DOHH2 (cell line): ENCODE results near the gene SYNE4.

Experiments
- H3F3A ChIP-seq: fragments of 200-600 bp; sonication (generic), shearing (Covaris generic); 2 replicates; pipeline ENCODE4 v1.6.0; 2016; ENCODE audit warnings: antibody characterized with exemption, mild to moderate bottlenecking; ENCODE audit not compliant: control insufficient read depth, insufficient read depth
- H3K27ac ChIP-seq: fragments of 200-600 bp; sonication (generic); 2 replicates; pipeline ENCODE4 v1.5.1; 2014; ENCODE audit warnings: low read depth, mild to moderate bottlenecking, low read length, moderate library complexity
- H3K27me3 ChIP-seq: fragments of 200-600 bp; sonication (generic); 2 replicates; pipeline ENCODE4 v1.6.1; 2014; ENCODE audit warnings: mild to moderate bottlenecking, low read length, mixed read lengths; ENCODE audit not compliant: control insufficient read depth
- H3K36me3 ChIP-seq: fragments of 200-600 bp; sonication (generic); 2 replicates; pipeline ENCODE4 v1.6.1; 2014; ENCODE audit warnings: mild to moderate bottlenecking, low read length, moderate library complexity, mixed read lengths; ENCODE audit not compliant: control insufficient read depth
- H3K4me1 ChIP-seq: fragments of 200-600 bp; sonication (generic); 2 replicates; pipeline ENCODE4 v1.6.1; 2014; ENCODE audit warnings: mild to moderate bottlenecking, low read length, mixed read lengths; ENCODE audit not compliant: control insufficient read depth
- H3K4me2 ChIP-seq: fragments of 200-600 bp; sonication (generic); 2 replicates; pipeline ENCODE4 v1.6.0; 2014; ENCODE audit warnings: mild to moderate bottlenecking, low read length, moderate library complexity
- H3K4me3 ChIP-seq: fragments of 200-600 bp; sonication (generic); 2 replicates; pipeline ENCODE4 v1.5.1; 2014; ENCODE audit warnings: mild to moderate bottlenecking, low read length, mixed read lengths
- H3K79me2 ChIP-seq: fragments of 200-600 bp; sonication (generic); 2 replicates; pipeline ENCODE4 v1.6.1; 2014; ENCODE audit warnings: mild to moderate bottlenecking, low read length, mixed read lengths; ENCODE audit not compliant: control insufficient read depth
- H3K9me2 ChIP-seq: fragments of 200-600 bp; sonication (generic); replicated peaks from 2 replicates; pipeline ENCODE4 v1.6.1; 2014; ENCODE audit warnings: mild to moderate bottlenecking, low read length, mixed read lengths; ENCODE audit not compliant: control insufficient read depth
- H3K9me3 ChIP-seq: fragments of 200-600 bp; sonication (generic); 2 replicates; pipeline ENCODE4 v1.6.1; 2014; ENCODE audit warnings: antibody characterized with exemption, low read length, mixed read lengths; ENCODE audit not compliant: control insufficient read depth, insufficient read depth
- H4K20me1 ChIP-seq: fragments of 200-600 bp; sonication (generic); 2 replicates; pipeline ENCODE4 v1.6.0; 2014; ENCODE audit warnings: low read depth, mild to moderate bottlenecking, antibody characterized with exemption, low read length, moderate library complexity; ENCODE audit not compliant: control insufficient read depth, insufficient read depth
- EZH2phosphoT487 ChIP-seq: fragments of 200-600 bp; sonication (generic); IDR thresholded peaks from 2 replicates; pipeline ENCODE4 v1.6.1; 2017; ENCODE audit warnings: borderline replicate concordance, mild to moderate bottlenecking, antibody characterized with exemption, low read length, moderate library complexity, mixed read lengths
- TF ChIP-seq, protein P1 (sequence below): fragments of 200-600 bp; sonication (generic); IDR thresholded peaks from one replicate; pipeline ENCODE4 v1.5.1; 2014; ENCODE audit warnings: antibody characterized with exemption, mild to moderate bottlenecking, low read depth, low read length; ENCODE audit not compliant: poor library complexity, severe bottlenecking

Gene SYNE4

DNA sequence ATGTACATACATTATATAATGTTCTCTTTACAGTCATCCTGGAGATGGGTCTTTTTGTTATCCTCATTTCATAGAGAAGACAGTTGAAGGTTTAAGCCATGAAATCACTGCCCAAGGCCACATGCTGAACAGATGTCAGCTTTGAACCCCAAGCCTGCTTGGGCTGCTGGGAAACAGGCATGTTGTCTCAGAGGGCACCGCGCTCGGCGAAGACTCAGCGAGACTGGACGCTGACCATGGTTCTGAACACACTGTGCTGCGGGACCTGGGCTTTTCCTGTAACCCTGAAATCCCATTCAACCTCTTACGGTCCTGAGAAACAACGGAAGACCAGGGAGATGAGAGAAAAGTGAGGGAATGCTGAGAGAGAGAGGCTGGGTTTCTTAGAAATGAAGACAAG is 45.1 kb downstream of the SYNE4 start:
- H3K9me2 ChIP-seq, result no peaks in the 10 kb centered on the region
- H4K20me1 ChIP-seq, result no peaks in the 10 kb centered on the region
- H3K4me1 ChIP-seq, result no peaks in the 10 kb centered on the region
- no peak overlapping the region for H3K4me2 ChIP-seq
- H3K27ac ChIP-seq, result no peak overlapping the region
- H3K4me3 ChIP-seq, result no peak overlapping the region
- no peaks in the 10 kb centered on the region for H3K36me3 ChIP-seq
- H3K79me2 ChIP-seq, result no peaks in the 10 kb centered on the region
- H3K9me3 ChIP-seq, result no peaks in the 10 kb centered on the region
- peaks cover under 1% of the 10 kb centered on the region; the same call in 1 of the 2 replicates for H3K27me3 ChIP-seq
- TF ChIP-seq, protein P1, sequence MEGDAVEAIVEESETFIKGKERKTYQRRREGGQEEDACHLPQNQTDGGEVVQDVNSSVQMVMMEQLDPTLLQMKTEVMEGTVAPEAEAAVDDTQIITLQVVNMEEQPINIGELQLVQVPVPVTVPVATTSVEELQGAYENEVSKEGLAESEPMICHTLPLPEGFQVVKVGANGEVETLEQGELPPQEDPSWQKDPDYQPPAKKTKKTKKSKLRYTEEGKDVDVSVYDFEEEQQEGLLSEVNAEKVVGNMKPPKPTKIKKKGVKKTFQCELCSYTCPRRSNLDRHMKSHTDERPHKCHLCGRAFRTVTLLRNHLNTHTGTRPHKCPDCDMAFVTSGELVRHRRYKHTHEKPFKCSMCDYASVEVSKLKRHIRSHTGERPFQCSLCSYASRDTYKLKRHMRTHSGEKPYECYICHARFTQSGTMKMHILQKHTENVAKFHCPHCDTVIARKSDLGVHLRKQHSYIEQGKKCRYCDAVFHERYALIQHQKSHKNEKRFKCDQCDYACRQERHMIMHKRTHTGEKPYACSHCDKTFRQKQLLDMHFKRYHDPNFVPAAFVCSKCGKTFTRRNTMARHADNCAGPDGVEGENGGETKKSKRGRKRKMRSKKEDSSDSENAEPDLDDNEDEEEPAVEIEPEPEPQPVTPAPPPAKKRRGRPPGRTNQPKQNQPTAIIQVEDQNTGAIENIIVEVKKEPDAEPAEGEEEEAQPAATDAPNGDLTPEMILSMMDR, result no peak
- no peak for TF ChIP-seq EZH2phosphoT487
- H3F3A ChIP-seq, result no peaks in the 10 kb centered on the region; the same call in 1 of the 2 replicates

DNA sequence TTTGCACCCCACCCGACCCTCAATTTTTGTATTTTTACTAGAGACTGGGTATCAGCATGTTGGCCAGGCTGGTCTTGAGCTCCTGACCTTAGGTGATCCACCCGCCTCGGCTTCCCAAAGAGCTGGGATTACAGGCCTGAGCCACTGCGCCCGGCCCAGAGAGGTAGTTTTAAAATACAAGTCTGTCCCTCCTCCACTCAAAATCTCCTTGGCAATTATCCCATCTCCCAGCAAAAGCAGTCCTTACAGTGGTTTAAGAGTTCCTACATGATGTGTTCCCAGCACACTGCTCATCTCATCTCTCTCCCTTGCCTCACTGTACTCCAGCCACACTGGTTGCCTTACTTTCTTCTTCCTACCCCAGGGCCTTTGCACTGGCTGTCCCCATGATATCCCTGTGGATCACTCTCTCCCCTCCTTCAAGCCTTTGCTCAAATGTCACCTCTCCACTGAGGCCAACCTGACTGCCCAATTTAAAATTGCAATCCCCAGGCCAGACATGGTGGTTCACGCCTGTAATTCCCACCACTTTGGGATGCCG is 48.1 kb downstream of the SYNE4 start:
- Histone ChIP-seq H3K79me2 (no peaks in the 10 kb centered on the region), H3K4me3 (no peak overlapping the region), H3F3A (no peaks in the 10 kb centered on the region; the same call in 1 of the 2 replicates), H3K4me1 (no peaks in the 10 kb centered on the region), H4K20me1 (no peaks in the 10 kb centered on the region), H3K9me2 (no peaks in the 10 kb centered on the region), H3K36me3 (no peaks in the 10 kb centered on the region), H3K27ac (no peak overlapping the region), H3K4me2 (no peak overlapping the region), H3K9me3 (peaks cover 6% of the 10 kb centered on the region; the same call in 1 of the 2 replicates), H3K27me3 (peaks cover 4% of the 10 kb centered on the region; the same call in 1 of the 2 replicates)
- TF ChIP-seq, protein P1, result no peak
- TF ChIP-seq EZH2phosphoT487, result no peak

DNA sequence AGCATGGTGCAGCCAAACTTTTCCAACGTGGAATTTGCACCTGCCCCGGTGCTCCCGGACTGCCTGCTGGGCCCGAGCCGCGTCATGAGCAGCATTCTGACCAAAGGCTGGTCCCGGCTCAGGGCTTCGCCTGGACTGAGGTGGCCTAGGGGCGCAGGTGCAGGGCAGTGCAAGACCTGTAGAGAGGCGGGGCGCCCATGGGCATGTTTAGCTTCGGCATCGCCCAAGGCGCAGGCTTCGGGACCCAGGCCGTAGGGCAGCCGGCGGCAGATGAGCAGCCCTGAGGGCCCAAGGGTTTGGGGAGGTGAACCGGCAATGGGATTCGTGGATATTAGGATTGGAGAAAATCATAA is 48.7 kb downstream of the SYNE4 start:
- no peak overlapping the region for H3K27ac ChIP-seq
- H3K36me3 ChIP-seq, result no peaks in the 10 kb centered on the region
- no peaks in the 10 kb centered on the region for H3K79me2 ChIP-seq
- peaks cover 6% of the 10 kb centered on the region; the same call in 1 of the 2 replicates for H3K9me3 ChIP-seq
- H3F3A ChIP-seq, result no peaks in the 10 kb centered on the region; the same call in 1 of the 2 replicates
- no peak overlapping the region for H3K4me2 ChIP-seq
- no peak for TF ChIP-seq EZH2phosphoT487
- TF ChIP-seq, protein P1, result no peak
- no peaks in the 10 kb centered on the region for H3K9me2 ChIP-seq
- H3K4me3 ChIP-seq, result no peak overlapping the region
- no peaks in the 10 kb centered on the region for H4K20me1 ChIP-seq
- H3K4me1 ChIP-seq, result no peaks in the 10 kb centered on the region
- peaks cover 4% of the 10 kb centered on the region; the same call in 1 of the 2 replicates for H3K27me3 ChIP-seq
